GM21576 (cell line): Measurements from ENCODE around the gene TBC1D16.

Source experiments
- ATAC-seq: cut with Tn5 transposase; IDR thresholded peaks from one replicate; pipeline ENCODE4 v1.9.1; 2021; ENCODE audit warnings: mild to moderate bottlenecking, moderate library complexity; ENCODE audit not compliant: unreplicated experiment

The TBC1D16 gene

GRCh38 chr17:79941088-79942010 is 94.3 kb downstream of the TBC1D16 start:
- no peak for ATAC-seq

- no peak for ATAC-seq
Observed at GRCh38 chr17:79940459-79941087, 95.1 kb downstream of the TBC1D16 start.

GRCh38 chr17:79939755-79940458 is 95.8 kb downstream of the TBC1D16 start:
- ATAC-seq, result no peak

GRCh38 chr17:79939094-79939435 is 96.6 kb downstream of the TBC1D16 start:
- ATAC-seq, result no peak

GRCh38 chr17:79938336-79939093 is 97.2 kb downstream of the TBC1D16 start:
- no peak for ATAC-seq

- no peak for ATAC-seq
Observed at GRCh38 chr17:79937391-79938335, 98.0 kb downstream of the TBC1D16 start.

- no peak for ATAC-seq
Observed at GRCh38 chr17:79936641-79937381, 98.9 kb downstream of the TBC1D16 start.

GRCh38 chr17:79936050-79936449 is 99.6 kb downstream of the TBC1D16 start:
- no peak for ATAC-seq

GRCh38 chr17:79935197-79935885 is 100.3 kb downstream of the TBC1D16 start:
- ATAC-seq, result no peak

GRCh38 chr17:79934653-79934970 is 101.1 kb downstream of the TBC1D16 start:
- no peak for ATAC-seq

- ATAC-seq, result no peak
Observed at GRCh38 chr17:79933863-79934652, 101.6 kb downstream of the TBC1D16 start.

GRCh38 chr17:79932451-79933306 is 103.0 kb downstream of the TBC1D16 start:
- ATAC-seq, result no peak

- no peak for ATAC-seq
Observed at GRCh38 chr17:79931817-79932309, 103.8 kb downstream of the TBC1D16 start.

GRCh38 chr17:79930877-79931816 is 104.5 kb downstream of the TBC1D16 start:
- no peak for ATAC-seq

GRCh38 chr17:79930062-79930876 is 105.4 kb downstream of the TBC1D16 start:
- ATAC-seq, result no peak
